Measurements from ENCODE around the gene MCF2L2.

The MCF2L2 gene

DNA sequence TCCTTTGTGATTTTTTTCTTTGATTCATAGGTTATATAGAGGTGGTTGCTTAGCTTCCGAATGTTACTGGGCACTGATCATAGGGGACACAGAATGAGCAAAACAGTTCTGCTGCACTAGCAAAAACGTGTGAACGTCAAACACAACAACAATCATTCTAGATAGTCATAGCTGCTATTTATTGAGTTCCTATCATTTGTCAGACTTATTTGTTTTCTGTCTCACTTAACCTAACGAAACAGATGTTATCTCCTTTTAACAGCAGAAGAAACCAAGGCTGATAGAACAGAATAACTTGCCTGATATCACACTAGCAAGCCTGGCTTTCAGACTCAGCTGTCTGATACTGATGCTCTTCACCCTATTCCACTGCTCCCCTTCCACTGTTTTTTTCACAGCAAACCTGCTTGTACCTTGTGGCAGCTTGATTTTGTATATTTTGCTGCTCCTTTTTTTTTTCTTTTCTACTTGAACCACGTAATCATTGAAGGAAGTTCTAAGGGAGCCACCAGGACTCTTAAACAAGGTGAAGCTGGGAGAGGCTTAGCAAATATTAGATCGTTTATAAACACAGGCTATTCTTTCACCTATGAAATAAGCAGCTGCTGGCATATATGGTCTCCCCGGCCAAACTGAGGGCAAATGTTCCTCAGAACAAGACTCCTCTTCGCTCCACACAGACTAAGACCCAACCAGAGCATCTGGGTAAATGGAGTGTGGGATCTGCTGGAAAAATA, 78.8 kb downstream of the MCF2L2 start:
- ATAC-seq = no peak
- TF ChIP-seq OSR1 (CRISPR knock-in tag; IDR thresholded peaks at IDR 0.05) (no peak), ZNF565 (CRISPR knock-in tag; conservative IDR thresholded peaks at IDR 0.05; ENCODE audit: low read depth) (no peak), ARNTL (CRISPR knock-in tag; IDR thresholded peaks at IDR 0.05; ENCODE audit: borderline replicate concordance, low read depth) (no peak), ESRRG (CRISPR knock-in tag; IDR thresholded peaks at IDR 0.05) (no peak), ZFP30 (CRISPR knock-in tag; IDR thresholded peaks at IDR 0.05) (no peak), GLIS3 (CRISPR knock-in tag; IDR thresholded peaks at IDR 0.05) (no peak), ZFP3 (CRISPR knock-in tag; IDR thresholded peaks at IDR 0.05) (no peak), PPARA (CRISPR knock-in tag; IDR thresholded peaks at IDR 0.05; ENCODE audit: borderline replicate concordance) (no peak), CSDC2 (CRISPR knock-in tag; IDR thresholded peaks at IDR 0.05) (no peak), SNAI2 (CRISPR knock-in tag; IDR thresholded peaks at IDR 0.05) (no peak), ISL1 (CRISPR knock-in tag; IDR thresholded peaks at IDR 0.05) (no peak), BACH2 (CRISPR knock-in tag; IDR thresholded peaks at IDR 0.05; ENCODE audit: borderline replicate concordance) (no peak), ZC3H10 (CRISPR knock-in tag; IDR thresholded peaks at IDR 0.05) (no peak), ZNF70 (CRISPR knock-in tag; IDR thresholded peaks at IDR 0.05) (no peak), TOX (CRISPR knock-in tag; IDR thresholded peaks at IDR 0.05; ENCODE audit: borderline replicate concordance) (no peak)
- TF ChIP-seq, protein P1, sequence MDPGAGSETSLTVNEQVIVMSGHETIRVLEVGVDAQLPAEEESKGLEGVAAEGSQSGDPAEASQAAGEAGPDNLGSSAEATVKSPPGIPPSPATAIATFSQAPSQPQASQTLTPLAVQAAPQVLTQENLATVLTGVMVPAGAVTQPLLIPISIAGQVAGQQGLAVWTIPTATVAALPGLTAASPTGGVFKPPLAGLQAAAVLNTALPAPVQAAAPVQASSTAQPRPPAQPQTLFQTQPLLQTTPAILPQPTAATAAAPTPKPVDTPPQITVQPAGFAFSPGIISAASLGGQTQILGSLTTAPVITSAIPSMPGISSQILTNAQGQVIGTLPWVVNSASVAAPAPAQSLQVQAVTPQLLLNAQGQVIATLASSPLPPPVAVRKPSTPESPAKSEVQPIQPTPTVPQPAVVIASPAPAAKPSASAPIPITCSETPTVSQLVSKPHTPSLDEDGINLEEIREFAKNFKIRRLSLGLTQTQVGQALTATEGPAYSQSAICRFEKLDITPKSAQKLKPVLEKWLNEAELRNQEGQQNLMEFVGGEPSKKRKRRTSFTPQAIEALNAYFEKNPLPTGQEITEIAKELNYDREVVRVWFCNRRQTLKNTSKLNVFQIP (CRISPR knock-in tag; IDR thresholded peaks at IDR 0.05; ENCODE audit: borderline replicate concordance, low read depth) = no peak
- TF ChIP-seq, protein P2, sequence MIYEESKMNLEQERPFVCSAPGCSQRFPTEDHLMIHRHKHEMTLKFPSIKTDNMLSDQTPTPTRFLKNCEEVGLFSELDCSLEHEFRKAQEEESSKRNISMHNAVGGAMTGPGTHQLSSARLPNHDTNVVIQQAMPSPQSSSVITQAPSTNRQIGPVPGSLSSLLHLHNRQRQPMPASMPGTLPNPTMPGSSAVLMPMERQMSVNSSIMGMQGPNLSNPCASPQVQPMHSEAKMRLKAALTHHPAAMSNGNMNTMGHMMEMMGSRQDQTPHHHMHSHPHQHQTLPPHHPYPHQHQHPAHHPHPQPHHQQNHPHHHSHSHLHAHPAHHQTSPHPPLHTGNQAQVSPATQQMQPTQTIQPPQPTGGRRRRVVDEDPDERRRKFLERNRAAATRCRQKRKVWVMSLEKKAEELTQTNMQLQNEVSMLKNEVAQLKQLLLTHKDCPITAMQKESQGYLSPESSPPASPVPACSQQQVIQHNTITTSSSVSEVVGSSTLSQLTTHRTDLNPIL (CRISPR knock-in tag; IDR thresholded peaks at IDR 0.05; ENCODE audit: low read depth) = no peak
- TF ChIP-seq, protein P3, sequence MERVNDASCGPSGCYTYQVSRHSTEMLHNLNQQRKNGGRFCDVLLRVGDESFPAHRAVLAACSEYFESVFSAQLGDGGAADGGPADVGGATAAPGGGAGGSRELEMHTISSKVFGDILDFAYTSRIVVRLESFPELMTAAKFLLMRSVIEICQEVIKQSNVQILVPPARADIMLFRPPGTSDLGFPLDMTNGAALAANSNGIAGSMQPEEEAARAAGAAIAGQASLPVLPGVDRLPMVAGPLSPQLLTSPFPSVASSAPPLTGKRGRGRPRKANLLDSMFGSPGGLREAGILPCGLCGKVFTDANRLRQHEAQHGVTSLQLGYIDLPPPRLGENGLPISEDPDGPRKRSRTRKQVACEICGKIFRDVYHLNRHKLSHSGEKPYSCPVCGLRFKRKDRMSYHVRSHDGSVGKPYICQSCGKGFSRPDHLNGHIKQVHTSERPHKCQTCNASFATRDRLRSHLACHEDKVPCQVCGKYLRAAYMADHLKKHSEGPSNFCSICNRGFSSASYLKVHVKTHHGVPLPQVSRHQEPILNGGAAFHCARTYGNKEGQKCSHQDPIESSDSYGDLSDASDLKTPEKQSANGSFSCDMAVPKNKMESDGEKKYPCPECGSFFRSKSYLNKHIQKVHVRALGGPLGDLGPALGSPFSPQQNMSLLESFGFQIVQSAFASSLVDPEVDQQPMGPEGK (CRISPR knock-in tag; IDR thresholded peaks at IDR 0.05; ENCODE audit: borderline replicate concordance) = no peak
- TF ChIP-seq, protein P4, sequence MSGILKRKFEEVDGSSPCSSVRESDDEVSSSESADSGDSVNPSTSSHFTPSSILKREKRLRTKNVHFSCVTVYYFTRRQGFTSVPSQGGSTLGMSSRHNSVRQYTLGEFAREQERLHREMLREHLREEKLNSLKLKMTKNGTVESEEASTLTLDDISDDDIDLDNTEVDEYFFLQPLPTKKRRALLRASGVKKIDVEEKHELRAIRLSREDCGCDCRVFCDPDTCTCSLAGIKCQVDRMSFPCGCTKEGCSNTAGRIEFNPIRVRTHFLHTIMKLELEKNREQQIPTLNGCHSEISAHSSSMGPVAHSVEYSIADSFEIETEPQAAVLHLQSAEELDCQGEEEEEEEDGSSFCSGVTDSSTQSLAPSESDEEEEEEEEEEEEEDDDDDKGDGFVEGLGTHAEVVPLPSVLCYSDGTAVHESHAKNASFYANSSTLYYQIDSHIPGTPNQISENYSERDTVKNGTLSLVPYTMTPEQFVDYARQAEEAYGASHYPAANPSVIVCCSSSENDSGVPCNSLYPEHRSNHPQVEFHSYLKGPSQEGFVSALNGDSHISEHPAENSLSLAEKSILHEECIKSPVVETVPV (CRISPR knock-in tag; IDR thresholded peaks at IDR 0.05) = no peak

DNA sequence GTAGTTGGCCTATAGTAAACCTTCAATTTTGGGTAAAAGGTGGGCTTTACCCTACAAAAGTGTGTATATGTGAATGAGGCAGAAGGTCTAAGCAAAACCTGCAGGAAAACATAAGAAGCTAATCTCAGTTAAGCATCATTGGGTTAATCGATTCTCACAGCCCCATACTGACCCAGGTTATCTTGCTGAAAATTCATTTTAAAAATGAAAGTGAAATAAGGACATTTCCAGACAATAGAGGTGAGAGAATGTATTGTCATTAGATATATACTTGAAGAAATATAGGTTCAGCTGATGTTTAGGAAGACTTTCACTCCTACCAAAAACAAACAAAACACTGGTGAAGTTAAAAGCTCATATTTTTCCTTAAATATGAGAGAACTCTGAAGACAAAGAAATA, 85.6 kb downstream of the MCF2L2 start:
- ATAC-seq = no peak
- no peak for TF ChIP-seq ZNF70 (CRISPR knock-in tag; IDR thresholded peaks at IDR 0.05)

DNA sequence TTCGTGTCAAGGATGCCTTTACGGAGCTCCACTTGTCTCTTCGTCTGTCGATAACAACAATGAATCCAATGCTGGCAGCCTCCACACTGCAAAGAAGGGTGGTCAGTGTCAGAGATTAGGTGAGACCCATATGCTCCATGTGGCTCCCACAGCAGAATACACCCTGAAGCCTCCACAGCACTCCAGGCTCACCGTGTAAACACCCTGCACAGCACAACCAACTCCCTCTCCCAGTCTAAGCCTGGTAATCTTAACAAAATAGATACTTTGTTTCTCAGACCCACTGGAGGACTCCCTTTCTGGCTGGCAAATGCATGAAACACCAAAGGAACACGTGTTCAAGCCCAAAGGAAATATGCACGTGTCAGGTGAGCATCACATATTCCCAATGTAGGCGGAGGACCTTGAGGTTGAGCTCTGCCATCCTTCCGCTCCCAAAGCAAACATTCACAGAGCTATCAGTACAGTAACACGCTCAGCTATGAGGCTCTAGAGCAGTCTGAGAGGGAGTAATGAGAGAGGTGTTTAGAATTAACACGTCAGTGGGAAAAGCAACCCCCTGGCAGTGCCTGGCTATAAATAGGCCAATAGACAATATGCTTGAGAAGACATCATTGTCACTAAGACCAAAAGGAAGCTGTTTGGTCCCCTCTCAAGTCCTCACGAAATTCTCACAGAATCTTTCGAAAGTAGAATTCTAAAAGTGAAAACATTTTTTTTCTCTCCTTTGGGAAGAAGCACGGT, 86.7 kb downstream of the MCF2L2 start:
- ATAC-seq = no peak

More for the DNA sequence above, 86.7 kb downstream of the MCF2L2 start:
- TF ChIP-seq PPARA (CRISPR knock-in tag; IDR thresholded peaks at IDR 0.05; ENCODE audit: borderline replicate concordance) = no peak
- TF ChIP-seq, protein P1 (CRISPR knock-in tag; IDR thresholded peaks at IDR 0.05; ENCODE audit: borderline replicate concordance, low read depth) = no peak
- TF ChIP-seq BACH2 (CRISPR knock-in tag; IDR thresholded peaks at IDR 0.05; ENCODE audit: borderline replicate concordance) = no peak
- TF ChIP-seq ZC3H10 (CRISPR knock-in tag; IDR thresholded peaks at IDR 0.05) = no peak
- no peak for TF ChIP-seq SNAI2 (CRISPR knock-in tag; IDR thresholded peaks at IDR 0.05)
- TF ChIP-seq GLIS3 (CRISPR knock-in tag; IDR thresholded peaks at IDR 0.05) = no peak
- TF ChIP-seq ZNF565 (CRISPR knock-in tag; conservative IDR thresholded peaks at IDR 0.05; ENCODE audit: low read depth) = no peak
- TF ChIP-seq, protein P4 (CRISPR knock-in tag; IDR thresholded peaks at IDR 0.05) = no peak
- TF ChIP-seq ZFP3 (CRISPR knock-in tag; IDR thresholded peaks at IDR 0.05) = no peak
- TF ChIP-seq TCF4 (CRISPR knock-in tag; IDR thresholded peaks at IDR 0.05; ENCODE audit: borderline replicate concordance) = no peak
- no peak for TF ChIP-seq ARNTL (CRISPR knock-in tag; IDR thresholded peaks at IDR 0.05; ENCODE audit: borderline replicate concordance, low read depth)
- TF ChIP-seq ZNF8 (CRISPR knock-in tag; IDR thresholded peaks at IDR 0.05) = no peak

Measured in SK-N-SH treated with all-trans-retinoic acid at 6 μM for 48 hours (cell line).